NB4 (cell line): ENCODE data around the gene P2RY11.

Experiments
- DNase-seq: peaks from one replicate; pipeline ENCODE4 v3.0.0; 2010; ENCODE audit warnings: low read depth
- H3K4me3 ChIP-seq: one replicate; pipeline ENCODE4 v1.5.1; 2011; ENCODE audit warnings: mild to moderate bottlenecking, low read depth, low read length, moderate library complexity
- MYC ChIP-seq: IDR thresholded peaks from 2 replicates; pipeline ENCODE4 v1.6.1; 2011; ENCODE audit warnings: low read depth, low read length
- POLR2A ChIP-seq: IDR thresholded peaks from 2 replicates; pipeline ENCODE4 v1.6.1; 2011; ENCODE audit warnings: mild to moderate bottlenecking; ENCODE audit not compliant: insufficient read length; ENCODE audit errors: extremely low read depth
- TF ChIP-seq, protein P1 (sequence below): IDR thresholded peaks from 2 replicates; pipeline ENCODE4 v1.6.1; 2011; ENCODE audit warnings: low read depth, low read length
- TF ChIP-seq, protein P2 (sequence below): IDR thresholded peaks from one replicate; pipeline ENCODE4 v1.5.1; 2012; ENCODE audit warnings: low read depth, low read length

Gene P2RY11

DNA sequence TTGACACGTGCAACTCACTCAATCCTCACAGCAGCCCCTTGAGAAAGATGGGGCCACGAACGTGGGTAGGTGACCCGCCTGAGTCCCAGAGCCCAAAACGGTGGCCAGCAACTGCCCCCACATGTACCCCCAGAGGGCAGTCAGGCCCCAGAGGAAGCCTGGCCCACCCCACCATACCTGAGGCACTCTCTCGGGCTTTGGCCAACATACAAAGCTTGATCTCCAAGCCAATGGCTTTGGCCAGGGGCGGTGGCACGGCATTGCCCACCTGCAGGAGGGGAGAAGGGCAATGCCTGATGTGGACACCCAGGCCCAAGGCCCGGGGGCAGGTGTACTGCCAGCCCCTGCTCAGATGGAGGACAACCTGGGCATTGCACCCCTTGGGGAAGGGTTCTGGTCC is 22.5 kb downstream of the P2RY11 start:
- no peak for DNase-seq
- TF ChIP-seq, protein P1, sequence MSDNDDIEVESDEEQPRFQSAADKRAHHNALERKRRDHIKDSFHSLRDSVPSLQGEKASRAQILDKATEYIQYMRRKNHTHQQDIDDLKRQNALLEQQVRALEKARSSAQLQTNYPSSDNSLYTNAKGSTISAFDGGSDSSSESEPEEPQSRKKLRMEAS: no peak
- TF ChIP-seq MYC (no peak), POLR2A (no peak)
- TF ChIP-seq, protein P2, sequence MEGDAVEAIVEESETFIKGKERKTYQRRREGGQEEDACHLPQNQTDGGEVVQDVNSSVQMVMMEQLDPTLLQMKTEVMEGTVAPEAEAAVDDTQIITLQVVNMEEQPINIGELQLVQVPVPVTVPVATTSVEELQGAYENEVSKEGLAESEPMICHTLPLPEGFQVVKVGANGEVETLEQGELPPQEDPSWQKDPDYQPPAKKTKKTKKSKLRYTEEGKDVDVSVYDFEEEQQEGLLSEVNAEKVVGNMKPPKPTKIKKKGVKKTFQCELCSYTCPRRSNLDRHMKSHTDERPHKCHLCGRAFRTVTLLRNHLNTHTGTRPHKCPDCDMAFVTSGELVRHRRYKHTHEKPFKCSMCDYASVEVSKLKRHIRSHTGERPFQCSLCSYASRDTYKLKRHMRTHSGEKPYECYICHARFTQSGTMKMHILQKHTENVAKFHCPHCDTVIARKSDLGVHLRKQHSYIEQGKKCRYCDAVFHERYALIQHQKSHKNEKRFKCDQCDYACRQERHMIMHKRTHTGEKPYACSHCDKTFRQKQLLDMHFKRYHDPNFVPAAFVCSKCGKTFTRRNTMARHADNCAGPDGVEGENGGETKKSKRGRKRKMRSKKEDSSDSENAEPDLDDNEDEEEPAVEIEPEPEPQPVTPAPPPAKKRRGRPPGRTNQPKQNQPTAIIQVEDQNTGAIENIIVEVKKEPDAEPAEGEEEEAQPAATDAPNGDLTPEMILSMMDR: no peak
- no peak overlapping the region for H3K4me3 ChIP-seq

DNA sequence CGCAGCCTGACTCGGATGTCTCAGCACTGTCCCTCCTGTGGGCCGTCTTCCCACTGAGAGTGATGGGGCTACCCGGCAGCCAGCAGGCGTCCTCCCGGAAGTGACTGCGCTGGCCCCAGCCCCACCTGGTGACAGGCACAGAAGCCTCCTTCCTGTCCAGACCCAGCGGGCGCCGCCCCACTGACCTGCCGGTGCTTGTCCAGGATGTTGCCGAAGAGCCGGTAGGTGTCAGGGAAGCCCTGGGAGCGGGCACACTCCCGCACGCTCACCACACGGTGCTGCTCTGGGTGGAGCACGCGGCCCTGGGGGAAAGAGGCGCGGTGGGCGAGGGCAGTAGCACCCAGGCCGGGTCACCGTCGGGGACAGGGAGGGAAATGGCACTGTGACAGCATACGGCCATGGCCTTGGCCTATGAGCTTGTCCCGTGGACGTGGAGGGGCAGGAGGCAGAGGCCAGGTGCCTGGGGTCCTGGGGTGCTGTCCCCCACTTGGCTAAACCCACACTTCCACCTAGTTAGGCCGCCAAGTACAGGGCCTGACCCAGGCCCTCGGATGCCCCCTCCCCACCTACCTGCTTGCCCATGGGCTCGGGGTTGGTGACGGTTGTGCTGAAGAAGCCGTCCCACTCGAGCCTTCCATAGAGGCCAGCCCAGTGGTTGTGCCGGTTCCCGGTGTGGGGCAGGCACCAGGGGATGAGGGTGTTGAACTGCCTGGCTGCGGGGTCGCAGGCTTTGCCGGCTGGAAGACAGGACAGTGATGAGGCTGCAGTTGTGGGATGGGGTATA is 24.2 kb downstream of the P2RY11 start:
- DNase-seq: no peak
- no peak overlapping the region for H3K4me3 ChIP-seq
- no peak for TF ChIP-seq MYC
- TF ChIP-seq, protein P1: no peak
- TF ChIP-seq POLR2A: no peak

DNA sequence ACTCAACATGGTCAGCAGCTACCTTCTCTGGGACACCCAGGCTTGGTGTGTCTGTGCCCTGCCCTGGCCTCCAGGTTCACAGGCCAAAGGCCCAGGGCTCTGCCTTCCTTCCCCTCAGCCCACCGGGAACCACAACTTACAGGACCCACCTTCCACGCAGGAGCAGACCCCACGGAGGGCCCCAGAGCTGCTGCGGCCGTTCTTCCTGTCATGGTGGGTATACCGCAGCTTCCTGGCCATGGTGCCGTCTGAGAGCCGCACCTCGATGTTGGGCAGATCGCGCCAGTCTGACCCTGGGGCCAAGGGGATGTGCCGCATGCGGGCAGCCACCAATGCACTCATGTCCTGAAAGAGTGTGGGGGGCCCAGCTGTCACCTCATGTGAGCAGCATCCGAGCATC is 25.4 kb downstream of the P2RY11 start:
- no peak overlapping the region for H3K4me3 ChIP-seq
- TF ChIP-seq, protein P2: no peak
- TF ChIP-seq, protein P1: no peak
- TF ChIP-seq POLR2A (no peak), MYC (no peak)
- no peak for DNase-seq

DNA sequence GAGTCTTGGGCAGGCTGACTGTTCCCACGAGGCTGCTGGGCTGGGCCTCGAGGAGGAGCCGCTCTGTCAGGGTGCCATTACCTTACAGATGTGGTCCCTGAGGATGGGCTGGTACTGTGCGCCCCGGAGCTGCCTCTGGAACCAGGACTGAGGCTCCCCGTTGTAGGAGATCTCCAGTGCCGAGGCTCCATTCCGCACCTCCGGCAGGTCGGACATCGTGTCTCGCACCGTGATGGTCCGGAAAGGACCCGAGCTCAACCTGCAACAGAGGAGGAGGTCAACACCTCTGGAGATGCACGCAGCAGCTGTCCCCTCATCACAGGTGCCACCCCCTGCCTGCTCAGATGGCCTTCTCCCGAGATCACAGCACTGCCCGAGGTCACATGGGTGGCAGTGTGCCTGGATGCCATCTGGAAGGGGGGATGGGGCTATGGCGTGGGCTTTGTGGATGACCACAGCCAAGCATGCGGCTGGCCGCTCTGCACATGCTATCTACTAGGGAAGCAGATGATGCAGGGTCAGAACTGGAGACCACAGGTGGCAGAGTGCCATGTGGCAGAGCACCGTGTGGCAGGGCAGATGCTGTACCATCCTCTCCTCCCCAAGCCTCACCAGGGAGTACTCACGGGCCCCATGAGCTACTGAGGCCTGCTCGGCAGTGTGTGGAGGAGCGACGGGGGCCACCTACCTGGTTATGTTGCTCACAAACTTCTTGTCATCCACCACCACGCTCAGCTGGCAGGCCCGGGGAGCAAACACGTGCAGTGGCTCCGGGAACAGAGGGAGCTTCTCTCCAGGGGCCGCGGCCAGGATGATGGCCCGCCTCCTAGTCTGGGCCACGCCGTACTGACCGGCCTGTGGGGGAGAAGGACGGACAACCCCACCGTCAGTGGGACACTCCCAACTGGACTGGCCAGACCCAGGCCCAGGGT is 26.5 kb downstream of the P2RY11 start:
- no peak for DNase-seq
- H3K4me3 ChIP-seq: no peak overlapping the region
- TF ChIP-seq, protein P2: no peak
- TF ChIP-seq, protein P1: no peak
- TF ChIP-seq MYC: no peak

DNA sequence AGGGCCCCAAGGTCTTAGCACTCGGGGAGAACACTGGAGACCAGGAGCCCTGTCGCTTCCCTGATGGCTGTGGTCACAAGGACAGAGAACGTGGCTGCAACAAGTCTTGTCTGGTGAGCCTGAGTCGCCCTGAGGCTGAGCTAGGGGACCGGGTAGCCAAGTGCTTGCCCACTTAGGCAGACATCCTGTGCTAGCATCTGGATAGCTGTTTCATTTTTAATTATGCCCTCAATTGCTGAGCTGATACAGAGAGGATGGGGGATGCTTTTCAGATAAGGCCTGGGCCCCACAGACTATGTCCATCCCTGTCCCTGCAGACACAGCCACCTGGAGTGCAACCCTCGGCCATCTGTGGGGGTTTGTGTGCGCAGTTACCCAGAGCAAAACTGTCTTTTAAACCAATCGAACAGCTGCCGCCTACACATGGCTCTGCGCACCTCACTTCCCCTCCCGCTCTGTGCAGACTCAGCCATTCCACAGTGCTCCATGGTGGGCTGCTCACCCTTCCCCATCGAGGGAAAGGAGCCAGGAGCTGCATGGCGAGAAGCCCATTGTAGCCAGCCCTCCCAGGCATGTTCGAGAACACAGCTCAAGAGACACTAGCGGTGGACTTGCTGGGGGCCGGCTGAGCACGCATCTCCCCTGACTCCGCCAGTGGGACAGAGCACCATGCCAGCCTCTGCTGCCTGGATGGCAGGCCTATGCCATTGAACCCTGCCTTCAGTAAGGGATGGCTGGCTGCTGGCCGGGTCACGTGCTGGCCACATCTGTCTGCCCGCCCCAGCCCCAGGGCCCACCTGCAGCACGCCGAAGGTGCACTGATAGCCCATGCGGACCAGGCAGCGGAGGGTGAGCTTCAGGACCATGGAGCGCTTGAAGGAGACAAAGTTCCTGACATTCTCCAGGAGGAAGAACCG is 27.6 kb downstream of the P2RY11 start:
- TF ChIP-seq POLR2A: no peak
- TF ChIP-seq, protein P2: no peak
- TF ChIP-seq MYC: no peak
- TF ChIP-seq, protein P1: no peak
- DNase-seq: no peak
- H3K4me3 ChIP-seq: no peak overlapping the region
